D721Med (cell line): ENCODE results near the gene CAPSL.

ENCODE experiments used
- DNase-seq: peaks from one replicate; pipeline ENCODE4 v3.0.0; 2011; ENCODE audit warnings: low spot score; ENCODE audit not compliant: insufficient read length
- FAIRE-seq: peaks from 2 replicates; lab custom pipeline; 2011; peaks lifted over from hg19 to GRCh38; lab: Jason Lieb, UNC
- TF ChIP-seq, protein P1 (sequence below): IDR thresholded peaks from 2 replicates; pipeline ENCODE4 v1.5.1; 2012; ENCODE audit warnings: mild to moderate bottlenecking, control low read depth; ENCODE audit not compliant: insufficient read depth; ENCODE audit errors: missing control alignments

CAPSL gene

DNA sequence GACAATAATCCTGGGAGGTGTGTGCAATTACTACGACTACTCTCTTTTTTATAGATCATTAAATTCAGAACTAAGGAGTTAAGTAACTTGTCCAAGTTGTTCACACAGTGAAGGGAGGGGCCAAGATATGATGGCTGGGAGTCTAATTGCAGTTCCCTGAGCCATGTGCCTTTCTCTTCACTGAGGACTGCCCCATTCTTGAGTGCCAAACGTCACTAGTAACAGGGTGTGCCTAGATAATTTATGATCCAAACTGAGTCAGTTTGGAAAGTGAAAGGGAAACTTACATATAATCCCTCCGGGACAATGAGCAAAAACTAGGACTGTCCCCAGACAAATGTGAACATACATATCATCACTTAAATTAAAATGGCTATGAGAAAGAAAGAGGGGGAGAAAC, 61.5 kb downstream of the CAPSL start:
- no peak for DNase-seq
- no peak for FAIRE-seq

DNA sequence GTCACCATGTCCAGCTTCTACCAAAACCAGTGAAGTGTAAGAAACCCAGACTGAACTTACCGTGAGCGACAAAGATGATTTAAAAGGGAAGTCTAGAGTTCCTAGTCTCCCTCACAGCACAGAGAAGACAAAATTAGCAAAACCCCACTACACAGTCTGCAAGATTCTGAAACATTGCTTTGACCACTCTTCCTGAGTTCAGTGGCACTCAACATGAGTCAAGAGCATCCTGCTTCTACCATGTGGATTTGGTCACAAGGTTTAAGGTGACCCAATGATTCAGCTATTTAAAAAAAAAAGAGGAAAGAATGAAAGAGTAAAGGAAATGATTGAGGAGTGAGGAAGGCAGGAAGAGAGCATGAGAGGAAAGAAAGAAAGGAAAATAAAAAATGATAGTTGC, 62.0 kb downstream of the CAPSL start:
- TF ChIP-seq, protein P1, sequence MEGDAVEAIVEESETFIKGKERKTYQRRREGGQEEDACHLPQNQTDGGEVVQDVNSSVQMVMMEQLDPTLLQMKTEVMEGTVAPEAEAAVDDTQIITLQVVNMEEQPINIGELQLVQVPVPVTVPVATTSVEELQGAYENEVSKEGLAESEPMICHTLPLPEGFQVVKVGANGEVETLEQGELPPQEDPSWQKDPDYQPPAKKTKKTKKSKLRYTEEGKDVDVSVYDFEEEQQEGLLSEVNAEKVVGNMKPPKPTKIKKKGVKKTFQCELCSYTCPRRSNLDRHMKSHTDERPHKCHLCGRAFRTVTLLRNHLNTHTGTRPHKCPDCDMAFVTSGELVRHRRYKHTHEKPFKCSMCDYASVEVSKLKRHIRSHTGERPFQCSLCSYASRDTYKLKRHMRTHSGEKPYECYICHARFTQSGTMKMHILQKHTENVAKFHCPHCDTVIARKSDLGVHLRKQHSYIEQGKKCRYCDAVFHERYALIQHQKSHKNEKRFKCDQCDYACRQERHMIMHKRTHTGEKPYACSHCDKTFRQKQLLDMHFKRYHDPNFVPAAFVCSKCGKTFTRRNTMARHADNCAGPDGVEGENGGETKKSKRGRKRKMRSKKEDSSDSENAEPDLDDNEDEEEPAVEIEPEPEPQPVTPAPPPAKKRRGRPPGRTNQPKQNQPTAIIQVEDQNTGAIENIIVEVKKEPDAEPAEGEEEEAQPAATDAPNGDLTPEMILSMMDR, result no peak
- FAIRE-seq (no peak), DNase-seq (no peak)

More for the DNA sequence above, 61.5 kb downstream of the CAPSL start:
- TF ChIP-seq, protein P1, result no peak

DNA sequence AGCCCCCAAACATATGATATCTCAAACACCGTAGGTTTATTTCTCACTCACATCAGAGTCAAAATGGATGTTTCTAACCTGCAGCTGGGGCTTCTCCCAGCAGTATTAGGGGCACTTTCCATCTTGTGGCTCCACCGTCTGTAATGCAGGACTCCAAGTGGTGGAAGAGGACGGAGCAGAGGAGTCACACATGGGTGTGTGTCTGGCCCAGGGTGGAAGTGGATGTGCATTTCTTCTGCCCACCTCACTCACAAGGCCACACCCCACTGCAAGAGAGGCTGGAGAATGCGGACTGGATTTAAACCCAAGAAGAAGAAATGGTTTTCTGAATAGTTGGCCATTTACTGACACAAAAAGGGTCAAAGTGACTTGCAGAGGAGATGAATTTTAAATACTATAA, 67.8 kb downstream of the CAPSL start:
- FAIRE-seq, result no peak
- TF ChIP-seq, protein P1, result no peak
- DNase-seq, result no peak

DNA sequence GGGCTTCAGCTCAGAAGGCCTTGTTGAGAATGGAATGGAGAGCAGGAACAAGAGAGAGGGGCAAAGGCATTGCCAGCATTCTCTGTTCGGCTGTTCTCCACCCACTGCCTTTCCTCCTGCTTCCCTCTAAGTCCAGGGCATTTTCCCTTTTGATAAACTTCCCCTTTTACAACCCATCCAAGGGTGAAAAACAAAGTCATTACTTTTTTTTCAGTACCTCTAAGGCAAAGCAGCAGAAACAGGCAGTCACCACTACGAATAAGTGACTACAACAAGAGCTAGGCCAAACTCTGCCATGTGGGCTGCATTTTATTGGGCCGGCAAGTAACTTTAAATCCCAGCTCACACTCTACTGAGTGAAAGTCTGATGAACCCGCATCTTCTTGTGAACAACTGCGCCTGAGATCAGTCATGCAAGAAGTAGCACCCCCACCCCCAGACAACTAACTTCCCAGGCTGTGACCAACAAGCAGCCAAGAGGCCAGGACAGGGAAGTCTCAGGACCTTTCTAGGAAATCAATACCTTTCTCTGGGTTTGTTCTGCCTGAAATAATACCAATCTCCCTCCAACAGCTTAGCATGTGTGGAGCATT, 68.6 kb downstream of the CAPSL start:
- no peak for DNase-seq
- FAIRE-seq, result no peak
- TF ChIP-seq, protein P1, result no peak

DNA sequence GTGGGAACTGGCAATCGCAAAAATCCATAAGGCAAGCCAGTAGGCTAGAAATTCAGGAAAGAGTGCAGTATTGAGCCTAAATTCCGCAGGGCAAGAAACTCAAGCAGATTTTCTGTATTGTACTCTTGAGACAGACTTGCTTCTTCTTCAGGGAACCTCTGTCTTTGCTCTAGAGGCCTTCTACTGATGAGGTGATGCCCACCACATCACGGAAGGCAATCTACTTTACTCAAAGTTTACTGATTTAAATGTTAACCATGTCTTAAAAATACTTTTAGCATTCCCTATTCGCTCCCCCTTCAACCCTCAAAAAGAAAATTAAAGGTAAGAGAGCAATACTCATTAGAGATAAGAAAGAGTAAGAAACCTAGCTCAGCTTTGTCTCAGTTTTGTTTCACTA, 70.4 kb downstream of the CAPSL start:
- TF ChIP-seq, protein P1, result no peak
- no peak for FAIRE-seq
- DNase-seq, result no peak

DNA sequence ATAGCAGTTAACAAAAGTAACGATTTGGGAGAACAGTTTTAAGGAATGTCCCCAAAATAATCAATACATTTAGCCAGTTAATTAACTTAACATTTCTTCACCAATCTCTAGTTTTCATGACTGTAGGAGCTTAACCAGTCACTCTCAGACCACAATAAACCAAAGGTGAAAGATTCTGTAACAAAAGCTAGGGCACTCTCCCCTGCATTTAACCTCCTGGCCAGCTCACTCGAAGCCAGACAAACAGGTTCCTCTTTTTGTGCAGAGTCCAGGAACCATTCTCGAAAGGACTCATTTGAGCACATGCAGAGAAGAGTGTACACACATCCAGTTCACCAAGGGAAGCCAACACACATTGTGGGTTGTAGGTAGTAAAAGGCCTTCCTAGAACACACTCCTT, 75.3 kb downstream of the CAPSL start:
- DNase-seq, result no peak
- TF ChIP-seq, protein P1, result no peak
- FAIRE-seq, result no peak

DNA sequence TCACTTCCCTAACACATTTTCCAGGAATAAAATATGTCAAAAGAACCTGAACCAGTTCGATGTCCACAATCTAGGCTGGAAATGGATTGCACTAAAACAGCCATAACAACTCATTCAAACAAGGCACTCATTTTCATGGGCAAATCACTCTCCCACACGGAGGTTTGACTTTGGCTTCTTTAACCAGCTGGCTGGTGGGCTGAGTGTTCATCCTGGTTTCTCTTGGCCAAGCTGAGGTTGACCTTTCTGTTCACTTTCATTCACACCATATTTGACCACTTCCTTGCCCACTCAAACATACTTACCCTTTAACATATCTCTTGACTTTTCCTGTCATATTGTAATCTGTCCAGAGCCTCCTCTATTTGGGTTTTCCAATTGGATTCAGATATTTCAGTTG, 76.3 kb downstream of the CAPSL start:
- no peak for FAIRE-seq
- DNase-seq, result no peak
- TF ChIP-seq, protein P1, result no peak
